H9 (cell line): ENCODE measurements around the gene AMIGO3. TPM values are rescaled to one million over a fixed set of nuclear protein-coding genes. Genes with fewer than 3 reads are reported as not detected.

Source experiments
- DNase-seq: peaks from one replicate; pipeline ENCODE4 v3.0.0-alpha.2; 2017
- H2AFZ ChIP-seq: one replicate; pipeline ENCODE4 v1.6.1; 2013; ENCODE audit warnings: mild to moderate bottlenecking, low read length, control low read depth, moderate library complexity
- H2AK5ac ChIP-seq: 2 replicates; pipeline ENCODE4 v1.6.1; 2013; ENCODE audit warnings: low read length, control low read depth, mixed read lengths; ENCODE audit not compliant: insufficient read length
- H2BK120ac ChIP-seq: one replicate; pipeline ENCODE4 v1.6.1; 2013; ENCODE audit warnings: low read depth, mild to moderate bottlenecking, low read length, control low read depth, inconsistent platforms; ENCODE audit not compliant: poor library complexity, severe bottlenecking
- H2BK12ac ChIP-seq: 2 replicates; pipeline ENCODE4 v1.6.1; 2013; ENCODE audit warnings: low read length, control low read depth, mixed read lengths, low read depth; ENCODE audit not compliant: insufficient read length
- H2BK15ac ChIP-seq: 2 replicates; pipeline ENCODE4 v1.6.1; 2013; ENCODE audit warnings: low read depth, low read length, control low read depth
- H2BK20ac ChIP-seq: one replicate; pipeline ENCODE4 v1.6.1; 2013; ENCODE audit warnings: low read depth, mild to moderate bottlenecking, low read length, control low read depth, inconsistent platforms; ENCODE audit not compliant: poor library complexity, severe bottlenecking
- H2BK5ac ChIP-seq: 2 replicates; pipeline ENCODE4 v1.6.1; 2013; ENCODE audit warnings: low read length, control low read depth, mixed read lengths; ENCODE audit not compliant: insufficient read length
- H3K14ac ChIP-seq: 2 replicates; pipeline ENCODE4 v1.6.1; 2013; ENCODE audit warnings: low read length, control low read depth; ENCODE audit not compliant: insufficient read depth
- H3K18ac ChIP-seq: 2 replicates; pipeline ENCODE4 v1.6.1; 2013; ENCODE audit warnings: low read depth, mild to moderate bottlenecking, mixed read lengths, low read length, control low read depth; ENCODE audit not compliant: insufficient read length
- H3K23ac ChIP-seq: 2 replicates; pipeline ENCODE4 v1.6.1; 2013; ENCODE audit warnings: low read length, control low read depth, mixed read lengths, low read depth; ENCODE audit not compliant: insufficient read length
- H3K23me2 ChIP-seq: 2 replicates; pipeline ENCODE4 v1.6.1; 2013; ENCODE audit warnings: low read depth, mild to moderate bottlenecking, mixed read lengths, low read length, control low read depth; ENCODE audit not compliant: insufficient read length, poor library complexity, severe bottlenecking
- H3K27ac ChIP-seq: 2 replicates; pipeline ENCODE4 v1.5.1; 2013; ENCODE audit warnings: low read length, control low read depth, mixed read lengths, low read depth; ENCODE audit not compliant: insufficient read length
- H3K27me3 ChIP-seq: 2 replicates; pipeline ENCODE4 v1.6.1; 2013; ENCODE audit warnings: low read length, control low read depth, inconsistent platforms; ENCODE audit not compliant: insufficient read depth
- H3K4ac ChIP-seq: 2 replicates; pipeline ENCODE4 v1.6.1; 2013; ENCODE audit warnings: low read depth, mild to moderate bottlenecking, control low read depth, inconsistent platforms, low read length, moderate library complexity
- H3K4me1 ChIP-seq: 2 replicates; pipeline ENCODE4 v1.6.1; 2013; ENCODE audit warnings: low read length, control low read depth, inconsistent platforms; ENCODE audit not compliant: insufficient read depth
- H3K4me2 ChIP-seq: 2 replicates; pipeline ENCODE4 v1.6.1; 2013; ENCODE audit warnings: low read length, control low read depth, mixed read lengths; ENCODE audit not compliant: insufficient read length, insufficient read depth
- H3K56ac ChIP-seq: 2 replicates; pipeline ENCODE4 v1.6.1; 2013; ENCODE audit warnings: low read depth, mild to moderate bottlenecking, mixed read lengths, low read length, control low read depth; ENCODE audit not compliant: insufficient read length
- H3K79me1 ChIP-seq: 2 replicates; pipeline ENCODE4 v1.6.1; 2013; ENCODE audit warnings: low read depth, mild to moderate bottlenecking, moderate library complexity, low read length, control low read depth, inconsistent platforms; ENCODE audit not compliant: insufficient read depth, poor library complexity, severe bottlenecking
- H3K79me2 ChIP-seq: 2 replicates; pipeline ENCODE4 v1.6.1; 2013; ENCODE audit warnings: low read length, control low read depth, inconsistent platforms; ENCODE audit not compliant: insufficient read depth
- H3K9ac ChIP-seq: 2 replicates; pipeline ENCODE4 v1.6.1; 2013; ENCODE audit warnings: low read length, control low read depth, mixed read lengths; ENCODE audit not compliant: insufficient read length; ENCODE audit errors: extremely low read depth
- H3K9me3 ChIP-seq: one replicate; pipeline ENCODE4 v1.6.1; 2013; ENCODE audit warnings: low read depth, low read length, inconsistent platforms; ENCODE audit not compliant: control insufficient read depth
- H3T11ph ChIP-seq: one replicate; pipeline ENCODE4 v1.6.1; 2013; ENCODE audit warnings: mild to moderate bottlenecking, low read length, control low read depth, inconsistent platforms
- H4K20me1 ChIP-seq: one replicate; pipeline ENCODE4 v1.6.1; 2013; ENCODE audit not compliant: control insufficient read depth, insufficient read length, insufficient read depth
- H4K5ac ChIP-seq: 2 replicates; pipeline ENCODE4 v1.6.1; 2013; ENCODE audit warnings: low read depth, mild to moderate bottlenecking, mixed read lengths, low read length, control low read depth; ENCODE audit not compliant: insufficient read length
- H4K8ac ChIP-seq: replicated peaks from 2 replicates; pipeline ENCODE4 v1.6.1; 2013; ENCODE audit warnings: low read length, control low read depth, mixed read lengths, low read depth; ENCODE audit not compliant: insufficient read length
- H4K91ac ChIP-seq: 2 replicates; pipeline ENCODE4 v1.6.1; 2013; ENCODE audit warnings: low read depth, mild to moderate bottlenecking, moderate library complexity, mixed read lengths, low read length, control low read depth; ENCODE audit not compliant: insufficient read length
- H3K27ac Mint-ChIP-seq, 3 experiments: 2 replicates in 2 of 3; 3 replicates in 1 of 3; pipeline ENCODE4 v1.8.0; 2020 to 2021; ENCODE audit warnings: mixed read lengths in 3 of 3, mild to moderate bottlenecking in 1 of 3, moderate library complexity in 1 of 3
- H3K27me3 Mint-ChIP-seq: 2 replicates; pipeline ENCODE4 v1.8.0; 2021; ENCODE audit warnings: low read depth, mild to moderate bottlenecking, moderate library complexity, mixed read lengths
- H3K36me3 Mint-ChIP-seq, 3 experiments: 2 replicates in 2 of 3; 3 replicates in 1 of 3; pipeline ENCODE4 v1.8.0; 2020 to 2021; ENCODE audit warnings: low read depth in 3 of 3, mixed read lengths in 3 of 3; ENCODE audit not compliant: insufficient read depth in 1 of 3
- H3K4me1 Mint-ChIP-seq, 2 experiments: 2 replicates each; pipeline ENCODE4 v1.8.0; 2020; ENCODE audit warnings: mixed read lengths in 2 of 2
- H3K4me3 Mint-ChIP-seq, 2 experiments: 2 replicates in 1 of 2; 3 replicates in 1 of 2; pipeline ENCODE4 v1.8.0; 2020 to 2021; ENCODE audit warnings: mild to moderate bottlenecking in 2 of 2, mixed read lengths in 2 of 2, moderate library complexity in 1 of 2
- H3K9me3 Mint-ChIP-seq, 2 experiments: 2 replicates in 1 of 2; 3 replicates in 1 of 2; pipeline ENCODE4 v1.8.0; 2020; ENCODE audit warnings: mild to moderate bottlenecking in 2 of 2, mixed read lengths in 2 of 2, moderate library complexity in 1 of 2
- CTCF ChIP-seq: fragments of 200-600 bp; sonication (generic); conservative IDR thresholded peaks from 3 replicates; pipeline ENCODE4 v1.8.0; 2021; ENCODE audit warnings: antibody characterized with exemption, mild to moderate bottlenecking
- whole genome bisulfite sequencing: extraction: QIAGEN DNeasy Blood & Tissue Kit; methylation state at CpG from one replicate; pipeline ENCODE4 v1.1.7; 2013; ENCODE audit warnings: missing lambda C conversion rate, low lambda C conversion rate, mixed read lengths; ENCODE audit not compliant: insufficient read length; ENCODE audit errors: extremely low coverage; 5-methylcytosine and 5-hydroxymethylcytosine counted together
- total RNA-seq: library from RNA; stranded (reverse); gene quantifications from 2 replicates; pipeline ENCODE4 v1.2.1, GENCODE V29; 2021

The AMIGO3 gene
- total RNA-seq, 1 experiment from 2014 or later = 3.8 TPM

GRCh38 chr3:49717959-49718857, 1.3 kb downstream of the AMIGO3 start:
- no peak overlapping the region for H3K18ac ChIP-seq
- H3K9me3 ChIP-seq = no peaks in the 10 kb centered on the region
- Mint-ChIP-seq H3K27me3 (peaks cover 4% of the 10 kb centered on the region), H3K36me3 (peaks cover 0 to 36% (median 34%) of the 10 kb centered on the region in 3 experiments; a peak in 6 of 7 replicates), H3K4me1 (peaks cover 14% of the 10 kb centered on the region in 2 experiments), H3K27ac (peak overlapping the region; percentile 3 to 51 (median 14); a peak in 3 of 7 replicates), H3K4me3 (peak overlapping the region; percentile 79 to 87), H3K9me3 (no peaks in the 10 kb centered on the region)
- no peak overlapping the region for H2BK12ac ChIP-seq
- no peak overlapping the region for H2BK15ac ChIP-seq
- no peaks in the 10 kb centered on the region for H3K4me1 ChIP-seq
- no peak overlapping the region for H3K4ac ChIP-seq
- H2BK120ac ChIP-seq = no peak overlapping the region
- no peak overlapping the region for H3T11ph ChIP-seq
- H3K4me2 ChIP-seq = peak overlapping the region; percentile 44
- WGBS = no CpG with 5 or more reads among the region's 75 CpGs
- H4K91ac ChIP-seq = no peak overlapping the region
- peaks cover 13% of the 10 kb centered on the region for H3K23me2 ChIP-seq
- no peak overlapping the region for H2AK5ac ChIP-seq
- H3K27ac ChIP-seq = no peak overlapping the region
- peaks cover 2% of the 10 kb centered on the region for H3K79me1 ChIP-seq
- no peaks in the 10 kb centered on the region for H3K27me3 ChIP-seq
- no peaks in the 10 kb centered on the region for H4K20me1 ChIP-seq
- H2AFZ ChIP-seq = no peak overlapping the region
- peak; percentile 71 for DNase-seq
- H4K5ac ChIP-seq = no peak overlapping the region
- no peaks in the 10 kb centered on the region for H3K79me2 ChIP-seq
- H3K23ac ChIP-seq = no peak overlapping the region
- no peak overlapping the region for H4K8ac ChIP-seq
- H3K9ac ChIP-seq = no peak overlapping the region
- no peak for TF ChIP-seq CTCF
- no peak overlapping the region for H2BK5ac ChIP-seq
- no peak overlapping the region; the same call in 1 of the 2 replicates for H3K14ac ChIP-seq
- no peak overlapping the region for H2BK20ac ChIP-seq
- H3K56ac ChIP-seq = no peak overlapping the region
